Brain pericyte (primary cell): ENCODE data around the gene R3HDM1.
"Not testable (repeated sequence)": the region's sequence is repeated elsewhere in the genome, so short reads cannot be mapped to it uniquely, and the experiment has no call there.

ENCODE experiments used
- DNase-seq: peaks from one replicate; pipeline ENCODE4 v3.0.0-alpha.2; 2012; ENCODE audit warnings: low read depth, low spot score

Gene R3HDM1

GRCh38 chr2:135709992-135710391 is 178.7 kb downstream of the R3HDM1 start:
- no peak for DNase-seq

- DNase-seq: not testable (repeated sequence)
These were observed 183.8 kb downstream of the R3HDM1 start for GRCh38 chr2:135715086-135715485.

GRCh38 chr2:135728064-135728743 is 196.9 kb downstream of the R3HDM1 start:
- no peak for DNase-seq

- no peak for DNase-seq
These were observed 201.3 kb downstream of the R3HDM1 start for GRCh38 chr2:135732561-135732960.

- DNase-seq: no peak
These were observed 201.8 kb downstream of the R3HDM1 start for GRCh38 chr2:135733045-135733444.

- DNase-seq: no peak
These were observed 205.3 kb downstream of the R3HDM1 start for GRCh38 chr2:135736546-135736945.

GRCh38 chr2:135740206-135740605 is 208.9 kb downstream of the R3HDM1 start:
- DNase-seq: no peak

- no peak for DNase-seq
These were observed 209.7 kb downstream of the R3HDM1 start for GRCh38 chr2:135741043-135741394.

GRCh38 chr2:135741395-135742324 is 210.4 kb downstream of the R3HDM1 start, which contains the start of gene UBXN4:
Gene UBXN4, plus strand, starts transcription at chr2:135741855. Its CDS starts 75 bp downstream, at chr2:135741930.
- DNase-seq: peak; percentile 96

GRCh38 chr2:135742325-135742757 is 211.1 kb downstream of the R3HDM1 start:
- peak; percentile 39 for DNase-seq

GRCh38 chr2:135743860-135744259 is 212.6 kb downstream of the R3HDM1 start:
- DNase-seq: no peak

- no peak for DNase-seq
These were observed 213.6 kb downstream of the R3HDM1 start for GRCh38 chr2:135744760-135745314.

- DNase-seq: no peak
These were observed 214.3 kb downstream of the R3HDM1 start for GRCh38 chr2:135745545-135745944.

GRCh38 chr2:135755573-135755972 is 224.3 kb downstream of the R3HDM1 start:
- no peak for DNase-seq

GRCh38 chr2:135756692-135757091 is 225.4 kb downstream of the R3HDM1 start:
- no peak for DNase-seq

- DNase-seq: no peak
These were observed 230.7 kb downstream of the R3HDM1 start for GRCh38 chr2:135762022-135762421.

GRCh38 chr2:135762530-135762929 is 231.2 kb downstream of the R3HDM1 start:
- no peak for DNase-seq

- no peak for DNase-seq
These were observed 237.6 kb downstream of the R3HDM1 start for GRCh38 chr2:135768863-135769262.

- DNase-seq: no peak
These were observed 242.0 kb downstream of the R3HDM1 start for GRCh38 chr2:135773319-135773718.

- no peak for DNase-seq
These were observed 242.6 kb downstream of the R3HDM1 start for GRCh38 chr2:135773917-135774316.
